Smooth muscle cell (in vitro differentiated cells): ENCODE results near the gene BRIP1. TPM values are rescaled to one million over a fixed set of nuclear protein-coding genes. Genes with fewer than 3 reads are reported as not detected.

ENCODE experiments used
- DNase-seq: peaks from one replicate; lab custom pipeline; 2025; ENCODE audit not compliant: unreplicated experiment; lab: John Stamatoyannopoulos, UW
- H2AFZ ChIP-seq: fragments of 200-600 bp; sonication (generic); 2 replicates; pipeline ENCODE4 v1.6.0; 2016; ENCODE audit warnings: antibody characterized with exemption, low read depth, mild to moderate bottlenecking
- H3F3A ChIP-seq: fragments of 200-600 bp; sonication (generic); 2 replicates; pipeline ENCODE4 v1.6.0; 2017; ENCODE audit warnings: antibody characterized with exemption, low read depth
- H3K27ac ChIP-seq: fragments of 200-600 bp; sonication (generic); 2 replicates; pipeline ENCODE4 v1.5.1; 2016; ENCODE audit warnings: low read depth, mild to moderate bottlenecking
- H3K27me3 ChIP-seq: fragments of 200-600 bp; sonication (generic); 2 replicates; pipeline ENCODE4 v1.6.1; 2016; ENCODE audit warnings: low read depth, mild to moderate bottlenecking
- H3K36me3 ChIP-seq: fragments of 200-600 bp; sonication (generic); 2 replicates; pipeline ENCODE4 v1.5.1; 2016; ENCODE audit warnings: low read depth
- H3K4me1 ChIP-seq: fragments of 200-600 bp; sonication (generic); 2 replicates; pipeline ENCODE4 v1.5.1; 2016; ENCODE audit warnings: low read depth
- H3K4me2 ChIP-seq: fragments of 200-600 bp; sonication (generic); 2 replicates; pipeline ENCODE4 v1.6.0; 2016; ENCODE audit warnings: mild to moderate bottlenecking
- H3K4me3 ChIP-seq: fragments of 200-600 bp; sonication (generic); 2 replicates; pipeline ENCODE4 v1.5.1; 2016; ENCODE audit warnings: mild to moderate bottlenecking
- H3K79me2 ChIP-seq: fragments of 200-600 bp; sonication (generic); 2 replicates; pipeline ENCODE4 v1.6.0; 2016; ENCODE audit warnings: low read depth, mild to moderate bottlenecking
- H3K9ac ChIP-seq: fragments of 200-600 bp; sonication (generic); 2 replicates; pipeline ENCODE4 v1.6.0; 2016; ENCODE audit warnings: low read depth
- H3K9me3 ChIP-seq: fragments of 200-600 bp; sonication (generic); replicated peaks from 2 replicates; pipeline ENCODE4 v1.5.1; 2016; ENCODE audit warnings: low read depth
- H4K20me1 ChIP-seq: fragments of 200-600 bp; sonication (generic); 2 replicates; pipeline ENCODE4 v1.6.0; 2016; ENCODE audit warnings: low read depth
- CTCF ChIP-seq: fragments of 200-600 bp; sonication (generic); IDR thresholded peaks from 2 replicates; pipeline ENCODE4 v1.5.1; 2017; ENCODE audit warnings: borderline replicate concordance, mild to moderate bottlenecking, antibody characterized with exemption; ENCODE audit not compliant: insufficient read depth, poor library complexity, severe bottlenecking
- WGBS: methylation state at CpG from one replicate; pipeline ENCODE4 v1.1.7; 2016; ENCODE audit warnings: low lambda C conversion rate; 5-methylcytosine and 5-hydroxymethylcytosine counted together
- polyA plus RNA-seq: library from polyadenylated mRNA; unstranded; fragments of >200 nt; fragmentation: Nextera tagmentation; extraction: Ambion mirVana; gene quantifications from 2 replicates; pipeline ENCODE4 v1.2.1, GENCODE V29; 2016
- total RNA-seq: library from RNA; depleted of rRNA; stranded (reverse); fragments of >200 nt; gene quantifications from 2 replicates; pipeline ENCODE4 v1.2.3, GENCODE V29; 2014

The BRIP1 gene
- total and polyA plus RNA-seq, 2 experiments from 2014 or later = 0.71 to 9.1 TPM

GRCh38 chr17:61641715-61642114, 221.6 kb downstream of the BRIP1 start:
- no peak for TF ChIP-seq CTCF
- no peaks in the 10 kb centered on the region for H3K4me1 ChIP-seq
- H3F3A ChIP-seq = no peaks in the 10 kb centered on the region
- no peak for DNase-seq
- no peaks in the 10 kb centered on the region for H3K9me3 ChIP-seq
- H3K4me3 ChIP-seq = no peak overlapping the region
- H3K4me2 ChIP-seq = no peak overlapping the region
- no peak overlapping the region for H2AFZ ChIP-seq
- H3K9ac ChIP-seq = no peak overlapping the region
- H3K27ac ChIP-seq = no peak overlapping the region
- H4K20me1 ChIP-seq = no peaks in the 10 kb centered on the region
- 90% methylated on average over 1 of the region's 1 CpG for WGBS
- peaks cover 9% of the 10 kb centered on the region for H3K27me3 ChIP-seq
- H3K36me3 ChIP-seq = no peaks in the 10 kb centered on the region
- no peaks in the 10 kb centered on the region for H3K79me2 ChIP-seq

GRCh38 chr17:61641084-61641483, 222.2 kb downstream of the BRIP1 start:
- Histone ChIP-seq H3K4me3 (no peak overlapping the region), H3K36me3 (no peaks in the 10 kb centered on the region), H3K27me3 (peaks cover 9% of the 10 kb centered on the region), H3K4me2 (no peak overlapping the region), H3K9ac (no peak overlapping the region), H3K27ac (no peak overlapping the region), H4K20me1 (no peaks in the 10 kb centered on the region), H3F3A (no peaks in the 10 kb centered on the region), H3K4me1 (no peaks in the 10 kb centered on the region), H3K9me3 (no peaks in the 10 kb centered on the region), H2AFZ (no peak overlapping the region), H3K79me2 (no peaks in the 10 kb centered on the region)
- DNase-seq = no peak
- TF ChIP-seq CTCF = no peak
- WGBS = 92% methylated on average over 6 of the region's 6 CpGs

- H3K9ac ChIP-seq = no peak overlapping the region
- DNase-seq = no peak
- H3K9me3 ChIP-seq = no peaks in the 10 kb centered on the region
- H3K79me2 ChIP-seq = no peaks in the 10 kb centered on the region
- H3K27me3 ChIP-seq = peaks cover 9% of the 10 kb centered on the region
- no peaks in the 10 kb centered on the region for H3K4me1 ChIP-seq
- H3K27ac ChIP-seq = no peak overlapping the region
- no peak overlapping the region for H2AFZ ChIP-seq
- no peaks in the 10 kb centered on the region for H3F3A ChIP-seq
- WGBS = 90% methylated on average over 1 of the region's 1 CpG
- H4K20me1 ChIP-seq = no peaks in the 10 kb centered on the region
- H3K36me3 ChIP-seq = no peaks in the 10 kb centered on the region
- TF ChIP-seq CTCF = no peak
- H3K4me2 ChIP-seq = no peak overlapping the region
- no peak overlapping the region for H3K4me3 ChIP-seq
Observed at GRCh38 chr17:61639818-61640217, 223.5 kb downstream of the BRIP1 start.

GRCh38 chr17:61638087-61638486, 225.2 kb downstream of the BRIP1 start:
- H3K27me3 ChIP-seq = peaks cover 9% of the 10 kb centered on the region
- H2AFZ ChIP-seq = no peak overlapping the region
- H3F3A ChIP-seq = no peaks in the 10 kb centered on the region
- H3K4me3 ChIP-seq = no peak overlapping the region
- no peaks in the 10 kb centered on the region for H4K20me1 ChIP-seq
- H3K9me3 ChIP-seq = no peaks in the 10 kb centered on the region
- H3K27ac ChIP-seq = no peak overlapping the region
- no peaks in the 10 kb centered on the region for H3K36me3 ChIP-seq
- H3K4me1 ChIP-seq = no peaks in the 10 kb centered on the region
- 41% methylated on average over 1 of the region's 1 CpG for WGBS
- TF ChIP-seq CTCF = no peak
- no peaks in the 10 kb centered on the region for H3K79me2 ChIP-seq
- no peak for DNase-seq
- no peak overlapping the region for H3K9ac ChIP-seq
- H3K4me2 ChIP-seq = no peak overlapping the region
